Liver (tissue), 9 donors: ENCODE results near the gene CYTH3. TPM values are rescaled to one million over a fixed set of nuclear protein-coding genes. Genes with fewer than 3 reads are reported as not detected.

Experiments
- DNase-seq: peaks from one replicate; pipeline ENCODE4 v3.0.0-alpha.2; 2017; ENCODE audit warnings: low spot score
- H3K27ac ChIP-seq, 2 donors: one replicate each; pipeline ENCODE4 v1.7.0; 2013; ENCODE audit warnings: inconsistent platforms in 2 of 2, low read length in 2 of 2, control low read depth in 1 of 2, low read depth in 1 of 2, mild to moderate bottlenecking in 1 of 2
- H3K27me3 ChIP-seq, 4 donors: one replicate each; pipeline versions ENCODE4 v1.6.1 to v1.7.0; 2013; ENCODE audit warnings: low read length in 3 of 4, inconsistent platforms in 1 of 4, mild to moderate bottlenecking in 1 of 4, moderate library complexity in 1 of 4; ENCODE audit not compliant: control insufficient read depth in 4 of 4, insufficient read depth in 4 of 4
- H3K36me3 ChIP-seq, 4 donors: one replicate each; pipeline versions ENCODE4 v1.6.1 to v1.7.0; 2013; ENCODE audit warnings: low read length in 3 of 4, mild to moderate bottlenecking in 3 of 4, low read depth in 1 of 4, moderate library complexity in 1 of 4; ENCODE audit not compliant: control insufficient read depth in 4 of 4, insufficient read depth in 3 of 4
- H3K4me1 ChIP-seq, 4 donors: one replicate each; pipeline versions ENCODE4 v1.6.1 to v1.7.0; 2013; ENCODE audit warnings: low read length in 3 of 4, mild to moderate bottlenecking in 3 of 4, moderate library complexity in 1 of 4; ENCODE audit not compliant: control insufficient read depth in 4 of 4, insufficient read depth in 4 of 4
- H3K4me3 ChIP-seq, 3 donors: one replicate each; pipeline versions ENCODE4 v1.6.1 to v1.7.0; 2013; ENCODE audit warnings: low read length in 3 of 3, control low read depth in 1 of 3, low read depth in 1 of 3, mild to moderate bottlenecking in 1 of 3
- H3K9ac ChIP-seq, 2 donors: one replicate each; pipeline ENCODE4 v1.7.0; 2013; ENCODE audit warnings: low read length in 2 of 2, mild to moderate bottlenecking in 2 of 2, moderate library complexity in 2 of 2, control low read depth in 1 of 2, low read depth in 1 of 2
- H3K9me3 ChIP-seq, 4 donors: one replicate each; pipeline versions ENCODE4 v1.6.1 to v1.7.0; 2013; ENCODE audit warnings: low read length in 3 of 4; ENCODE audit not compliant: control insufficient read depth in 4 of 4
- ATF3 ChIP-seq: IDR thresholded peaks from 2 replicates; pipeline ENCODE4 v1.6.1; 2016; ENCODE audit warnings: antibody characterized with exemption
- CTCF ChIP-seq: fragments of 150-350 bp; IDR thresholded peaks from 2 replicates; pipeline ENCODE4 v1.5.1; 2017; ENCODE audit warnings: improper control_type of control experiment, low read depth, low read length; ENCODE audit not compliant: missing input control
- EGR1 ChIP-seq, 2 donors: IDR thresholded peaks; 2 replicates each; pipeline ENCODE4 v1.6.1; 2016 to 2018; ENCODE audit warnings: antibody characterized with exemption in 2 of 2, low read depth in 2 of 2
- FOXA1 ChIP-seq: IDR thresholded peaks from 2 replicates; pipeline ENCODE4 v1.6.1; 2016; ENCODE audit warnings: antibody characterized with exemption
- FOXA2 ChIP-seq: IDR thresholded peaks from 2 replicates; pipeline ENCODE4 v1.6.1; 2016; ENCODE audit warnings: antibody characterized with exemption
- GABPA ChIP-seq, 2 donors: IDR thresholded peaks in 1 of 2; conservative IDR thresholded peaks in 1 of 2; 2 replicates each; pipeline ENCODE4 v1.6.1; 2016; ENCODE audit warnings: antibody characterized with exemption in 2 of 2, mild to moderate bottlenecking in 1 of 2, moderate library complexity in 1 of 2
- HNF4A ChIP-seq, 2 donors: conservative IDR thresholded peaks; 2 replicates each; pipeline ENCODE4 v1.6.1; 2016; ENCODE audit warnings: antibody characterized with exemption in 2 of 2, mild to moderate bottlenecking in 2 of 2
- HNF4G ChIP-seq: IDR thresholded peaks from 2 replicates; pipeline ENCODE4 v1.6.1; 2016; ENCODE audit warnings: antibody characterized with exemption
- JUND ChIP-seq, 2 donors: IDR thresholded peaks; 2 replicates each; pipeline ENCODE4 v1.6.1; 2016; ENCODE audit warnings: antibody characterized with exemption in 2 of 2
- MAX ChIP-seq: IDR thresholded peaks from 2 replicates; pipeline ENCODE4 v1.6.1; 2016; ENCODE audit warnings: antibody characterized with exemption
- NR2F2 ChIP-seq: IDR thresholded peaks from 2 replicates; pipeline ENCODE4 v1.6.1; 2016; ENCODE audit warnings: antibody characterized with exemption
- RAD21 ChIP-seq, 2 donors: IDR thresholded peaks; 2 replicates each; pipeline ENCODE4 v1.6.1; 2016; ENCODE audit warnings: antibody characterized with exemption in 2 of 2, mild to moderate bottlenecking in 2 of 2
- REST ChIP-seq: IDR thresholded peaks from 2 replicates; pipeline ENCODE4 v1.6.1; 2016; ENCODE audit warnings: antibody characterized with exemption, mild to moderate bottlenecking
- RXRA ChIP-seq, 2 donors: IDR thresholded peaks; 2 replicates each; pipeline ENCODE4 v1.6.1; 2017 to 2018; ENCODE audit warnings: antibody characterized with exemption in 2 of 2, mild to moderate bottlenecking in 1 of 2
- SP1 ChIP-seq: IDR thresholded peaks from 2 replicates; pipeline ENCODE4 v1.6.1; 2018; ENCODE audit warnings: antibody characterized with exemption, mild to moderate bottlenecking
- TAF1 ChIP-seq: conservative IDR thresholded peaks from 2 replicates; pipeline ENCODE4 v1.6.1; 2016; ENCODE audit warnings: antibody characterized with exemption, mild to moderate bottlenecking
- YY1 ChIP-seq: IDR thresholded peaks from 2 replicates; pipeline ENCODE4 v1.6.1; 2016; ENCODE audit warnings: antibody characterized with exemption, mild to moderate bottlenecking
- ZBTB33 ChIP-seq: IDR thresholded peaks from 2 replicates; pipeline ENCODE4 v1.6.1; 2016; ENCODE audit warnings: antibody characterized with exemption
- WGBS: extraction: QIAGEN DNeasy Blood & Tissue Kit; methylation state at CpG from one replicate; pipeline ENCODE4 v1.1.7; 2013; 5-methylcytosine and 5-hydroxymethylcytosine counted together
- polyA plus RNA-seq, 2 donors: library from polyadenylated mRNA; stranded (reverse) in 1 of 2; unstranded in 1 of 2; fragments of 200-250 nt in 1 of 2; fragments of >200 nt in 1 of 2; fragmentation: Nextera tagmentation in 1 of 2; extraction: Ambion mirVana in 1 of 2; gene quantifications; one replicate each; pipeline versions ENCODE4 v1.2.1 to v1.2.3, GENCODE V29; 2013 to 2015
- total RNA-seq, 2 donors: library from RNA; depleted of rRNA; stranded (reverse); fragments of >200 nt; gene quantifications; one replicate each; pipeline ENCODE4 v1.2.3, GENCODE V29; 2014
- donor health status: healthy.
- donor health status: healthy.
- donor health status: healthy.
- donor health status: healthy.
- donor health status: healthy.

CYTH3 gene
- total and polyA plus RNA-seq, 4 donors, result 1.1 to 6.3 (median 3.7) TPM

- peaks cover 5 to 11% (median 9%) of the 10 kb centered on the region in 4 donors for H3K4me1 ChIP-seq
- TF ChIP-seq NR2F2 (peak; percentile 90), GABPA (IDR thresholded peaks at IDR 0.05 in 1 of 2, conservative IDR thresholded peaks at IDR 0.05 in 1 of 2) (no peak), RAD21 (IDR thresholded peaks at IDR 0.05) (peak in 1 of 2 donors; percentile 9), FOXA1 (no peak)
- no peaks in the 10 kb centered on the region for H3K27me3 ChIP-seq
- H3K27ac ChIP-seq, result no peak overlapping the region
- H3K4me3 ChIP-seq, result no peak overlapping the region
- no peaks in the 10 kb centered on the region for H3K36me3 ChIP-seq
- no peaks in the 10 kb centered on the region for H3K9me3 ChIP-seq
- no peak overlapping the region for H3K9ac ChIP-seq
- no peak for DNase-seq
- WGBS, result 88% methylated on average over 9 of the region's 9 CpGs
Measured at GRCh38 chr7:6276911-6277408, 4.5 kb upstream of the CYTH3 start.

- TF ChIP-seq NR2F2 (no peak), JUND (IDR thresholded peaks at IDR 0.05) (no peak), FOXA2 (no peak), SP1 (no peak), HNF4A (conservative IDR thresholded peaks at IDR 0.05) (no peak), GABPA (IDR thresholded peaks at IDR 0.05 in 1 of 2, conservative IDR thresholded peaks at IDR 0.05 in 1 of 2) (no peak), HNF4G (no peak), MAX (no peak), EGR1 (IDR thresholded peaks at IDR 0.05; ENCODE audit: low read depth in 2 of 2) (no peak), TAF1 (no peak), FOXA1 (no peak), RXRA (IDR thresholded peaks at IDR 0.05) (no peak), RAD21 (IDR thresholded peaks at IDR 0.05) (no peak), YY1 (no peak), CTCF (no peak), REST (no peak), ZBTB33 (no peak), ATF3 (no peak)
- WGBS, result 81% methylated on average over 2 of the region's 2 CpGs
Measured at GRCh38 chr7:6274743-6275142, 2.3 kb upstream of the CYTH3 start.

More at GRCh38 chr7:6274743-6275142, 2.3 kb upstream of the CYTH3 start:
- Histone ChIP-seq H3K4me3 (no peak overlapping the region), H3K27ac (no peak overlapping the region), H3K9me3 (no peaks in the 10 kb centered on the region), H3K4me1 (peaks cover 5 to 27% (median 20%) of the 10 kb centered on the region in 4 donors), H3K27me3 (no peaks in the 10 kb centered on the region), H3K9ac (no peak overlapping the region), H3K36me3 (no peaks in the 10 kb centered on the region)
- no peak for DNase-seq
